Measurements from ENCODE around the gene ZDHHC14.
"Not testable (repeated sequence)": the region's sequence is repeated elsewhere in the genome, so short reads cannot be mapped to it uniquely, and the experiment has no call there.

ZDHHC14 gene

DNA sequence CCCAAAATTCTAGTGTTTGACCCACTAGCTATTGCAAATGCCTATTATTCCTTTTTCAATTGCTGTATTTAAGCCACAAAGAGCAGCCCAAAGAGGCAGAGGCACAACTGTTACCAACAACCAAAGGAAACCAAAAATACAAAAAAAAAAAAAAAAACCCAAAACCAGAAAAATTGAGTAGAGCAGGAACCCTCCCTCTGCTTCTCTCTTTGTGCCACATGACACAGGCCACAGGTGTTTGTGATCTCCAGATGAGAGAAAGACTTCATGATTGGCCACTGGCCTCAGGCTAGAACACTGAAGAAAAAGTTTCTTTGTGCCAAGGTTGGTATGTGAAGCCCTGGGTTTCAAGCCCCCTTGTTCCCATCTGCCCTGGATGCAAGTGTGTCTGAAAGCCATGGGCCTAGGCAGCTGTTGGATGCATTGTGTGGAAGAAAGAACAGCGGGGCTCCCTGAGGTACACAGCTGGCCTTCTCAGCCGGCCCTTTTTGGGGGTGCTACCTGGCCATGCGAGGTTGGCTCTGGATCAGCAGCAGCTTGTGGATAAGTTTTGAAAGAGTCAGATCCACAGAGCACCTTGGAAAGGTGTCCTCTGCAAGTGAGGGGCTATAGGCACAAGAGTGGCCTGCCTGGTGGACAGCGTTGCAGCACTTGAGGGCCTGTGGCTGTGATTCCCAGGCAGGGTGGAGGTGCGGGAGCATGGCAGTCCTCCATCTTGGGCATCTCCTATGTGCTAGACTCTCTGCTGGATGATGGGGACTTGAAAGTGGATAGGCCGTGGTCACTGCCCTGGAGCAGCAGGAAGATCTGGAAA, 204.5 kb downstream of the ZDHHC14 start:
- Histone ChIP-seq H3K27me3 (ENCODE audit: insufficient read depth, low read depth) (no peaks in the 10 kb centered on the region), H3K4me1 (ENCODE audit: low read depth, poor library complexity, severe bottlenecking) (peaks cover 6% of the 10 kb centered on the region), H3K9ac (no peak overlapping the region), H3K4me2 (no peak overlapping the region), H4K20me1 (ENCODE audit: insufficient read depth) (no peaks in the 10 kb centered on the region), H3K36me3 (ENCODE audit: insufficient read depth) (no peaks in the 10 kb centered on the region), H2AFZ (ENCODE audit: low read depth) (no peak overlapping the region), H3K4me3 (IDR thresholded peaks at IDR 0.05; ENCODE audit: insufficient read depth, low read depth, low read length) (no peak overlapping the region), H3K27ac (no peak overlapping the region), H3K79me2 (ENCODE audit: insufficient read depth, low read depth) (no peaks in the 10 kb centered on the region)
- TF ChIP-seq CTCF (conservative IDR thresholded peaks at IDR 0.05; ENCODE audit: low read depth, low read length), result no peak

GRCh38 chr6:157586088-157586414, 205.1 kb downstream of the ZDHHC14 start:
- Histone ChIP-seq H3K27me3 (ENCODE audit: insufficient read depth, low read depth) (no peaks in the 10 kb centered on the region), H3K36me3 (ENCODE audit: insufficient read depth) (no peaks in the 10 kb centered on the region), H2AFZ (ENCODE audit: low read depth) (no peak overlapping the region), H3K79me2 (ENCODE audit: insufficient read depth, low read depth) (no peaks in the 10 kb centered on the region), H4K20me1 (ENCODE audit: insufficient read depth) (no peaks in the 10 kb centered on the region), H3K27ac (no peak overlapping the region), H3K4me1 (ENCODE audit: low read depth, poor library complexity, severe bottlenecking) (peaks cover 6% of the 10 kb centered on the region), H3K4me2 (no peak overlapping the region), H3K4me3 (IDR thresholded peaks at IDR 0.05; ENCODE audit: insufficient read depth, low read depth, low read length) (no peak overlapping the region), H3K9ac (no peak overlapping the region)
- TF ChIP-seq CTCF (conservative IDR thresholded peaks at IDR 0.05; ENCODE audit: low read depth, low read length), result no peak

GRCh38 chr6:157586476-157587126, 205.6 kb downstream of the ZDHHC14 start:
- H3K4me1 ChIP-seq (ENCODE audit: low read depth, poor library complexity, severe bottlenecking), result peaks cover 6% of the 10 kb centered on the region
- H3K4me2 ChIP-seq, result no peak overlapping the region
- H4K20me1 ChIP-seq (ENCODE audit: insufficient read depth), result no peaks in the 10 kb centered on the region
- no peak overlapping the region for H3K9ac ChIP-seq
- H3K79me2 ChIP-seq (ENCODE audit: insufficient read depth, low read depth), result no peaks in the 10 kb centered on the region
- no peak overlapping the region for H3K4me3 ChIP-seq (IDR thresholded peaks at IDR 0.05; ENCODE audit: insufficient read depth, low read depth, low read length)
- no peaks in the 10 kb centered on the region for H3K36me3 ChIP-seq (ENCODE audit: insufficient read depth)
- H3K27ac ChIP-seq, result no peak overlapping the region
- TF ChIP-seq CTCF (conservative IDR thresholded peaks at IDR 0.05; ENCODE audit: low read depth, low read length), result no peak
- H3K27me3 ChIP-seq (ENCODE audit: insufficient read depth, low read depth), result no peaks in the 10 kb centered on the region
- H2AFZ ChIP-seq (ENCODE audit: low read depth), result no peak overlapping the region

GRCh38 chr6:157587127-157587926, 206.3 kb downstream of the ZDHHC14 start:
- Histone ChIP-seq H2AFZ (ENCODE audit: low read depth) (no peak overlapping the region), H4K20me1 (ENCODE audit: insufficient read depth) (no peaks in the 10 kb centered on the region), H3K27ac (no peak overlapping the region), H3K4me2 (no peak overlapping the region), H3K36me3 (ENCODE audit: insufficient read depth) (no peaks in the 10 kb centered on the region), H3K27me3 (ENCODE audit: insufficient read depth, low read depth) (no peaks in the 10 kb centered on the region), H3K4me3 (IDR thresholded peaks at IDR 0.05; ENCODE audit: insufficient read depth, low read depth, low read length) (no peak overlapping the region), H3K4me1 (ENCODE audit: low read depth, poor library complexity, severe bottlenecking) (peaks cover 6% of the 10 kb centered on the region), H3K79me2 (ENCODE audit: insufficient read depth, low read depth) (no peaks in the 10 kb centered on the region), H3K9ac (no peak overlapping the region)
- no peak for TF ChIP-seq CTCF (conservative IDR thresholded peaks at IDR 0.05; ENCODE audit: low read depth, low read length)

- H3K9ac ChIP-seq; H3K4me2 ChIP-seq; H3K4me1 ChIP-seq (ENCODE audit: low read depth, poor library complexity, severe bottlenecking); H3K27ac ChIP-seq; H3K27me3 ChIP-seq (ENCODE audit: insufficient read depth, low read depth); H3K36me3 ChIP-seq (ENCODE audit: insufficient read depth); H3K79me2 ChIP-seq (ENCODE audit: insufficient read depth, low read depth); H3K4me3 ChIP-seq (IDR thresholded peaks at IDR 0.05; ENCODE audit: insufficient read depth, low read depth, low read length); H2AFZ ChIP-seq (ENCODE audit: low read depth); H4K20me1 ChIP-seq (ENCODE audit: insufficient read depth): not testable (repeated sequence)
These were observed 209.7 kb downstream of the ZDHHC14 start for GRCh38 chr6:157590654-157591053.
